HFFc6 (cell line): ENCODE data around the gene PRND. TPM values are rescaled to one million over a fixed set of nuclear protein-coding genes. Genes with fewer than 3 reads are reported as not detected.

Experiments used
- DNase-seq: peaks from one replicate; pipeline ENCODE4 v3.0.0-alpha.2; 2018
- H3K27ac Mint-ChIP-seq: 2 replicates; pipeline ENCODE4 v1.8.0; 2020; ENCODE audit warnings: mild to moderate bottlenecking, mixed read lengths
- H3K27me3 Mint-ChIP-seq: 2 replicates; pipeline ENCODE4 v1.8.0; 2021; ENCODE audit warnings: mild to moderate bottlenecking, moderate library complexity, mixed read lengths; ENCODE audit not compliant: insufficient read depth
- H3K36me3 Mint-ChIP-seq: 2 replicates; pipeline ENCODE4 v1.8.0; 2021; ENCODE audit warnings: low read depth, mixed read lengths
- H3K4me1 Mint-ChIP-seq: 2 replicates; pipeline ENCODE4 v1.8.0; 2020; ENCODE audit warnings: low read depth, mixed read lengths
- H3K4me3 Mint-ChIP-seq: 2 replicates; pipeline ENCODE4 v1.8.0; 2020; ENCODE audit warnings: mild to moderate bottlenecking, moderate library complexity, mixed read lengths
- H3K9me3 Mint-ChIP-seq: 2 replicates; pipeline ENCODE4 v1.8.0; 2020; ENCODE audit warnings: mild to moderate bottlenecking, mixed read lengths
- CTCF ChIP-seq: fragments of 200-600 bp; sonication (generic); IDR thresholded peaks from 2 replicates; pipeline ENCODE4 v1.5.0; 2021; ENCODE audit warnings: antibody characterized with exemption, mild to moderate bottlenecking
- total RNA-seq, 6 experiments: library from RNA; stranded (reverse); fragmentation: NEBNext Ultra II Directional; extraction: Animal tissue kit (Norgen Biotek cat#: 25700); gene quantifications; 2 replicates in 1 of 6; 3 replicates in 5 of 6; pipeline ENCODE4 v1.2.3, GENCODE V29; 2021

PRND gene
- total RNA-seq, 6 experiments from 2014 or later: 0.31 to 0.62 (median 0.49) TPM

GRCh38 chr20:4737857-4738627, 16.3 kb downstream of the PRND start:
- no peaks in the 10 kb centered on the region for H3K36me3 Mint-ChIP-seq
- no peak overlapping the region for H3K27ac Mint-ChIP-seq
- peaks cover 17% of the 10 kb centered on the region for H3K27me3 Mint-ChIP-seq
- no peaks in the 10 kb centered on the region for H3K9me3 Mint-ChIP-seq
- no peaks in the 10 kb centered on the region for H3K4me1 Mint-ChIP-seq
- no peak for TF ChIP-seq CTCF
- no peak for DNase-seq
- no peak overlapping the region for H3K4me3 Mint-ChIP-seq

GRCh38 chr20:4740774-4741431, 19.2 kb downstream of the PRND start:
- DNase-seq: no peak
- TF ChIP-seq CTCF: peak; percentile 96
- Mint-ChIP-seq H3K36me3 (no peaks in the 10 kb centered on the region), H3K9me3 (no peaks in the 10 kb centered on the region), H3K4me3 (no peak overlapping the region), H3K27ac (no peak overlapping the region), H3K4me1 (no peaks in the 10 kb centered on the region), H3K27me3 (peaks cover 16% of the 10 kb centered on the region)

- peaks cover 22% of the 10 kb centered on the region for H3K27me3 Mint-ChIP-seq
Measured at GRCh38 chr20:4748847-4749246, 27.1 kb downstream of the PRND start.

GRCh38 chr20:4749326-4749725, 27.6 kb downstream of the PRND start:
- no peaks in the 10 kb centered on the region for H3K4me1 Mint-ChIP-seq
- no peak overlapping the region for H3K4me3 Mint-ChIP-seq
- no peak overlapping the region for H3K27ac Mint-ChIP-seq
- DNase-seq: no peak
- peaks cover 22% of the 10 kb centered on the region for H3K27me3 Mint-ChIP-seq
- no peak for TF ChIP-seq CTCF
- H3K9me3 Mint-ChIP-seq: peaks cover 5% of the 10 kb centered on the region
- H3K36me3 Mint-ChIP-seq: peaks cover 6% of the 10 kb centered on the region; the same call in 1 of the 2 replicates

More at GRCh38 chr20:4748847-4749246, 27.1 kb downstream of the PRND start:
- DNase-seq: no peak
- Mint-ChIP-seq H3K4me3 (no peak overlapping the region), H3K27ac (no peak overlapping the region), H3K36me3 (peaks cover 6% of the 10 kb centered on the region; the same call in 1 of the 2 replicates), H3K9me3 (peaks cover 5% of the 10 kb centered on the region), H3K4me1 (no peaks in the 10 kb centered on the region)
- TF ChIP-seq CTCF: no peak

- peaks cover 28% of the 10 kb centered on the region for H3K27me3 Mint-ChIP-seq
- peaks cover 5% of the 10 kb centered on the region for H3K9me3 Mint-ChIP-seq
- no peak overlapping the region for H3K4me3 Mint-ChIP-seq
- H3K27ac Mint-ChIP-seq: no peak overlapping the region
- TF ChIP-seq CTCF: no peak
- no peaks in the 10 kb centered on the region for H3K4me1 Mint-ChIP-seq
- H3K36me3 Mint-ChIP-seq: peaks cover 6% of the 10 kb centered on the region; the same call in 1 of the 2 replicates
- no peak for DNase-seq
Measured at GRCh38 chr20:4750381-4750780, 28.7 kb downstream of the PRND start.
